ENCODE data around the gene MRGPRX2.

DNA sequence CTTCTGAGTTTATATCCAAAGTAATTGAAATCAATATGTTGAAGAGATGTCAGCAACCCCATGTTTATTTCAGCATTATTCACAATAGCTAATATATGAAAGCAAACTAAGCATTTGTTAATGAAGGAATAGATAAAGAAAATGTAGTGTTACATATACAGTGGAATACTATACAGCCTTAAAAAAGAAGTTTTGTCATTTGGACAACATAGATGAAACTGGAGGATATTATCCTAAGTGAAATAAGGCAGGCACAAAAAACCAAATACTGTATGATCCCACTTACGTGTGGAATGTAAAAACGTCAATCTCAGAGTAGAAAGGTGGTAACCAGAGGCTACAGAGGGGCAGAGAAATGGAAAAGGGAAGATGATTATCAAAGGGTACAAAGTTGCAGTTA is 10.2 kb downstream of the MRGPRX2 start:
- TF ChIP-seq, protein P1, sequence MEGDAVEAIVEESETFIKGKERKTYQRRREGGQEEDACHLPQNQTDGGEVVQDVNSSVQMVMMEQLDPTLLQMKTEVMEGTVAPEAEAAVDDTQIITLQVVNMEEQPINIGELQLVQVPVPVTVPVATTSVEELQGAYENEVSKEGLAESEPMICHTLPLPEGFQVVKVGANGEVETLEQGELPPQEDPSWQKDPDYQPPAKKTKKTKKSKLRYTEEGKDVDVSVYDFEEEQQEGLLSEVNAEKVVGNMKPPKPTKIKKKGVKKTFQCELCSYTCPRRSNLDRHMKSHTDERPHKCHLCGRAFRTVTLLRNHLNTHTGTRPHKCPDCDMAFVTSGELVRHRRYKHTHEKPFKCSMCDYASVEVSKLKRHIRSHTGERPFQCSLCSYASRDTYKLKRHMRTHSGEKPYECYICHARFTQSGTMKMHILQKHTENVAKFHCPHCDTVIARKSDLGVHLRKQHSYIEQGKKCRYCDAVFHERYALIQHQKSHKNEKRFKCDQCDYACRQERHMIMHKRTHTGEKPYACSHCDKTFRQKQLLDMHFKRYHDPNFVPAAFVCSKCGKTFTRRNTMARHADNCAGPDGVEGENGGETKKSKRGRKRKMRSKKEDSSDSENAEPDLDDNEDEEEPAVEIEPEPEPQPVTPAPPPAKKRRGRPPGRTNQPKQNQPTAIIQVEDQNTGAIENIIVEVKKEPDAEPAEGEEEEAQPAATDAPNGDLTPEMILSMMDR (IDR thresholded peaks at IDR 0.05; ENCODE audit: insufficient read depth, low read depth, low read length): no peak
- no peak for TF ChIP-seq EZH2 (IDR thresholded peaks at IDR 0.05; ENCODE audit: insufficient read depth, low read length)

Measured in astrocyte (in vitro differentiated cells and primary cell).